ENCODE results near the gene NELL1.

Gene NELL1

GRCh38 chr11:20881328-20882079, 212.1 kb downstream of the NELL1 start:
- DNase-seq: no peak

GRCh38 chr11:20887137-20887536, 217.8 kb downstream of the NELL1 start:
- no peak for DNase-seq

GRCh38 chr11:20894296-20894695, 224.9 kb downstream of the NELL1 start:
- DNase-seq: no peak

GRCh38 chr11:20909995-20910726, 240.8 kb downstream of the NELL1 start:
- DNase-seq: no peak

- no peak for DNase-seq
Observed at GRCh38 chr11:20910733-20911132, 241.3 kb downstream of the NELL1 start.

- DNase-seq: no peak
Observed at GRCh38 chr11:20912065-20912821, 242.9 kb downstream of the NELL1 start.

- DNase-seq: no peak
Observed at GRCh38 chr11:20912922-20913512, 243.6 kb downstream of the NELL1 start.

- no peak for DNase-seq
Observed at GRCh38 chr11:20917306-20917705, 247.9 kb downstream of the NELL1 start.

- no peak for DNase-seq
Observed at GRCh38 chr11:20926799-20927540, 257.6 kb downstream of the NELL1 start.

- DNase-seq: no peak
Observed at GRCh38 chr11:20931029-20931428, 261.6 kb downstream of the NELL1 start.

- no peak for DNase-seq
Observed at GRCh38 chr11:20933086-20933485, 263.7 kb downstream of the NELL1 start.

- no peak for DNase-seq
Observed at GRCh38 chr11:20933958-20934357, 264.6 kb downstream of the NELL1 start.

GRCh38 chr11:20934516-20934915, 265.1 kb downstream of the NELL1 start:
- DNase-seq: no peak

GRCh38 chr11:20937826-20938225, 268.4 kb downstream of the NELL1 start:
- DNase-seq: no peak

- no peak for DNase-seq
Observed at GRCh38 chr11:20949585-20949984, 280.2 kb downstream of the NELL1 start.

GRCh38 chr11:20962581-20962980, 293.2 kb downstream of the NELL1 start:
- DNase-seq: no peak

- no peak for DNase-seq
Observed at GRCh38 chr11:20963596-20963995, 294.2 kb downstream of the NELL1 start.

GRCh38 chr11:20964985-20965384, 295.6 kb downstream of the NELL1 start:
- no peak for DNase-seq

- no peak for DNase-seq
Observed at GRCh38 chr11:20966489-20966888, 297.1 kb downstream of the NELL1 start.

- no peak for DNase-seq
Observed at GRCh38 chr11:20973940-20974559, 304.7 kb downstream of the NELL1 start.

GRCh38 chr11:20980736-20981135, 311.4 kb downstream of the NELL1 start:
- DNase-seq: no peak

- DNase-seq: no peak
Observed at GRCh38 chr11:20990447-20990846, 321.1 kb downstream of the NELL1 start.
